OCI-LY7 (cell line): Measurements from ENCODE around the gene FAM117A. TPM values are rescaled to one million over a fixed set of nuclear protein-coding genes. Genes with fewer than 3 reads are reported as not detected.

Experiments used
- BruUV-seq: library from RNA; stranded (reverse); fragments of 400-500 nt; replicated peaks from 2 replicates; lab custom pipeline; 2021; lab: Mats Ljungman, UMichigan
- CTCF ChIA-PET: fragments of 300-600 bp; sonication (Branson Sonifier 250); formaldehyde crosslinking; loops from one replicate; lab custom pipeline; 2022; ENCODE audit warnings: antibody characterized with exemption; ENCODE audit not compliant: unreplicated experiment; lab: Charles Lee
- POLR2A ChIA-PET: fragments of 300-600 bp; sonication (Branson Sonifier 250); formaldehyde crosslinking; loops from one replicate; lab custom pipeline; 2022; ENCODE audit warnings: antibody characterized with exemption; lab: Charles Lee
- DNase-seq: peaks from one replicate; pipeline ENCODE4 v3.0.0-alpha.2; 2015; ENCODE audit warnings: low spot score
- H2AFZ ChIP-seq: fragments of 200-600 bp; sonication (generic), shearing (Covaris generic); 2 replicates; pipeline ENCODE4 v1.6.1; 2014; ENCODE audit warnings: mild to moderate bottlenecking, antibody characterized with exemption, low read length, moderate library complexity
- H3K27ac ChIP-seq: fragments of 200-600 bp; sonication (generic); 2 replicates; pipeline ENCODE4 v1.5.1; 2014; ENCODE audit warnings: mixed run types, low read depth, mild to moderate bottlenecking, moderate library complexity, low read length, inconsistent platforms; ENCODE audit not compliant: poor library complexity, severe bottlenecking
- H3K36me3 ChIP-seq: fragments of 200-600 bp; sonication (generic); 2 replicates; pipeline ENCODE4 v1.6.1; 2014; ENCODE audit warnings: mild to moderate bottlenecking, antibody characterized with exemption, low read length, moderate library complexity, mixed read lengths; ENCODE audit not compliant: insufficient read depth
- H3K4me1 ChIP-seq: fragments of 200-600 bp; sonication (generic); 2 replicates; pipeline ENCODE4 v1.5.1; 2014; ENCODE audit warnings: mild to moderate bottlenecking, low read length; ENCODE audit not compliant: insufficient read depth, poor library complexity, severe bottlenecking
- H3K4me2 ChIP-seq: fragments of 200-600 bp; sonication (generic); 2 replicates; pipeline ENCODE4 v1.6.1; 2014; ENCODE audit warnings: mild to moderate bottlenecking, low read length
- H3K4me3 ChIP-seq: fragments of 200-600 bp; sonication (generic); 2 replicates; pipeline ENCODE4 v1.5.1; 2014; ENCODE audit warnings: mild to moderate bottlenecking, low read depth, low read length; ENCODE audit not compliant: poor library complexity, severe bottlenecking
- H3K79me2 ChIP-seq: fragments of 200-600 bp; sonication (generic); 2 replicates; pipeline ENCODE4 v1.6.1; 2016; ENCODE audit warnings: low read depth, mild to moderate bottlenecking, low read length, moderate library complexity, mixed read lengths; ENCODE audit not compliant: insufficient read depth
- H3K9me2 ChIP-seq: fragments of 200-600 bp; sonication (generic); 2 replicates; pipeline ENCODE4 v1.6.1; 2016; ENCODE audit warnings: mild to moderate bottlenecking, low read length, mixed read lengths; ENCODE audit not compliant: insufficient read depth
- H3K9me3 ChIP-seq: fragments of 200-600 bp; sonication (generic); 2 replicates; pipeline ENCODE4 v1.6.1; 2014; ENCODE audit warnings: mild to moderate bottlenecking, mixed run types, low read length, mixed read lengths
- H4K20me1 ChIP-seq: fragments of 200-600 bp; sonication (generic); 2 replicates; pipeline ENCODE4 v1.6.1; 2014; ENCODE audit warnings: mild to moderate bottlenecking, antibody characterized with exemption, low read length, moderate library complexity, mixed read lengths; ENCODE audit not compliant: insufficient read depth
- EZH2phosphoT487 ChIP-seq: fragments of 200-600 bp; sonication (generic); IDR thresholded peaks from 2 replicates; pipeline ENCODE4 v1.6.1; 2018; ENCODE audit warnings: low read depth, borderline replicate concordance, mild to moderate bottlenecking, mixed run types, antibody characterized with exemption, low read length, moderate library complexity, mixed read lengths
- intact Hi-C: fragments of 100-400 bp; cut with micrococcal nuclease; formaldehyde crosslinking; loops from one replicate; pipeline ENCODE4 v1.10.0; 2022; ENCODE audit not compliant: unreplicated experiment
- total RNA-seq, 2 experiments: library from RNA; depleted of rRNA in 1 of 2; stranded (reverse); fragments of >200 nt in 1 of 2; shearing (Covaris generic) in 1 of 2; gene quantifications; 2 replicates each; pipeline ENCODE4 v1.2.3, GENCODE V29; 2014 to 2022
- TF ChIP-seq, protein P1 (sequence below): fragments of 200-600 bp; sonication (generic); conservative IDR thresholded peaks from 2 replicates; pipeline ENCODE4 v1.5.1; 2014; ENCODE audit warnings: mild to moderate bottlenecking, antibody characterized with exemption, low read length, moderate library complexity, mixed read lengths

Gene FAM117A
- total RNA-seq, 2 experiments from 2014 or later: 40.4 to 44.3 TPM

DNA sequence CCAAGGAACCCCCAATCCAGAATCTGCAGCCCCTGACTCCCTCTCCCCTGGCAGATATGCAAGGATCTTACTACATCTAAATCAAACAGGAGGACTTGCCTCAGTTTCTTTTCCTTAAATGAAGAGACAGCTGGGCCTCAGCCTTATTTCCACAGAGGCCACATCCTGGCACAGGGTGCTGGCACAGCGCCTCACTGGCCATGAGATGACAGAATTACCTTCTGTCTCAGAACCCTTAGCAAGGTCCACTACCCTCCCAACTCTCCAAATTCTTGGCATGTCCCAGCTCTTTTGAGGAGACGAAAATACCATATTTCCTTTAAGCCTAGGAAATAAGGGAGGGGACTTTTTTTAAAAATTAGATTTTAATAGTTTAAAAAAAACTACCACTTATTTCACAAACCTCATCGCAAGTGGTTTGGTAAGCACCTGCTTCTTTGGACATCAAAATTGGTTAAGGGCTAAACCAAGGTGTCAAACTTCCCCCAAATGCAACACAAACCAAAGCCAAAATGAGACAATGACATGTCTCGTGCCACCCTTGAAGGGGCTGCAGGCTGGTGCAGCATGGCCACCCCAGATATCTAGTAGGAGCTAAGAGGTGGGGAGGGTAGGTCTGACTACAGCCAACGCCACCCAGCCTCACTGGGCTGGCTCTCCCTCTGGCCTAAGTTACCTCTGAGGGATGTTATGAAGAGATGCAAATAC lies 25.3 kb downstream of the FAM117A start:
- intact Hi-C loops: loop anchor here (1.0 kb wide), 3 partner anchors 9 to 50 kb away; partner anchors contain the start of gene KAT7
- Histone ChIP-seq H3K9me3 (0 out of 2 replicates have a peak, but pooled peaks cover 5% of the 10 kb centered on the region), H3K9me2 (no peaks in the 10 kb centered on the region), H4K20me1 (peaks cover 4% of the 10 kb centered on the region; the same call in 1 of the 2 replicates), H3K4me1 (peaks cover 66% of the 10 kb centered on the region), H2AFZ (no peak overlapping the region), H3K4me2 (peak overlapping the region; percentile 97), H3K79me2 (peaks cover 96% of the 10 kb centered on the region), H3K27ac (peak overlapping the region; percentile 94), H3K4me3 (peak overlapping the region; percentile 62), H3K36me3 (peaks cover 46% of the 10 kb centered on the region)
- ChIA-PET CTCF (no interaction called here), POLR2A (interaction anchor here (0.5 to 2.3 kb wide), 8 partner anchors 8 to 64 kb away, joined by 3 to 12 read pairs (median 4); partner anchors contain the start of gene FAM117A)
- BruUV-seq: no TSS peak
- TF ChIP-seq, protein P1, sequence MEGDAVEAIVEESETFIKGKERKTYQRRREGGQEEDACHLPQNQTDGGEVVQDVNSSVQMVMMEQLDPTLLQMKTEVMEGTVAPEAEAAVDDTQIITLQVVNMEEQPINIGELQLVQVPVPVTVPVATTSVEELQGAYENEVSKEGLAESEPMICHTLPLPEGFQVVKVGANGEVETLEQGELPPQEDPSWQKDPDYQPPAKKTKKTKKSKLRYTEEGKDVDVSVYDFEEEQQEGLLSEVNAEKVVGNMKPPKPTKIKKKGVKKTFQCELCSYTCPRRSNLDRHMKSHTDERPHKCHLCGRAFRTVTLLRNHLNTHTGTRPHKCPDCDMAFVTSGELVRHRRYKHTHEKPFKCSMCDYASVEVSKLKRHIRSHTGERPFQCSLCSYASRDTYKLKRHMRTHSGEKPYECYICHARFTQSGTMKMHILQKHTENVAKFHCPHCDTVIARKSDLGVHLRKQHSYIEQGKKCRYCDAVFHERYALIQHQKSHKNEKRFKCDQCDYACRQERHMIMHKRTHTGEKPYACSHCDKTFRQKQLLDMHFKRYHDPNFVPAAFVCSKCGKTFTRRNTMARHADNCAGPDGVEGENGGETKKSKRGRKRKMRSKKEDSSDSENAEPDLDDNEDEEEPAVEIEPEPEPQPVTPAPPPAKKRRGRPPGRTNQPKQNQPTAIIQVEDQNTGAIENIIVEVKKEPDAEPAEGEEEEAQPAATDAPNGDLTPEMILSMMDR: no peak
- TF ChIP-seq EZH2phosphoT487: no peak
- no peak for DNase-seq

DNA sequence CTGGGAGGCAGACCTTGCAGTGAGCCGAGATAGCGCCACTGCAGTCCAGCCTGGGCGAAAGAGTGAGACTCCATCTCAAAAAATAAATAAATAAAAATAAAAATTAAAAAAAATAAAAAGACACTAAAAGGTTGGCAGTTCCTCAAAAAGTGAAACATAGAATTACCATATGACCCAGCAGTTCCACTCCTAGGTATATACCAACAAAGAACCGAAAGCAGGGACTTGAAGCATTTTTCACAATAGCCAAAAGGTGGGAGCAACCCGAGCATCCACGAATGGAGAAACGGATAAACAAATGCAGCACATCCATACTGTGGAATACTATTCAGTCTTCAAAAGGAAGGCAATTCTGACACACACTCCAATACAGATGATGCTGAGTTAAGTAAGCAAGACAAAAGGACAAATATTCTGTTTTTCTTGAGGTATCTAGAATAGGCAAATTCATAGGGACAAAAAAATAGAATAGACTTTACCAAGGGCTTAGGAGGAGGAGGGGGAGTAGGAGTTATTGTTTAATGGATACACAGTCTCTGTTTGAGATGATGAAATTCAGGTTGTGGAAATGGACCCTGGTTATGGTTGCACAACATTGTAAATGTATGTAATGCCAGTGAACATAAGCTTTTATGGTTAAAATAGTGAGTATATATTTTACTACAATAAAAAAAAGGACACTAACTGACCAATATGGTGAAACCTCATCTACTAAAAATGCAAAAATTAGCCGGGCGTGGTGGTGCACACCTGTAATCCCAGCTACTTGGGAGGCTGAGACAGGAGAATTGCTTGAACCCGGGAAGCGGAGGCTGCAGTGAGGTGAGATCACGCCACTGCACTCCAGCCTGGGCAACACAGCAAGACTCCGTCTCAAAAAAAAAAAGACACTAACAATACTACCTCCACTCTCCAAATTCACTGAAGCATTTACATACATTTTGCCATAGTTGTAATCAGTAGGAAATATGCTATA lies 29.1 kb downstream of the FAM117A start:
- Histone ChIP-seq H3K27ac (no peak overlapping the region), H3K79me2 (peaks cover 72% of the 10 kb centered on the region), H2AFZ (no peak overlapping the region), H3K4me2 (no peak overlapping the region), H3K9me3 (0 out of 2 replicates have a peak, but pooled peaks cover 5% of the 10 kb centered on the region), H4K20me1 (peaks cover 4% of the 10 kb centered on the region; the same call in 1 of the 2 replicates), H3K36me3 (peaks cover 75% of the 10 kb centered on the region), H3K4me3 (no peak overlapping the region), H3K9me2 (no peaks in the 10 kb centered on the region), H3K4me1 (peaks cover 30% of the 10 kb centered on the region)
- no peak for DNase-seq
- intact Hi-C loops: no loop called here
- POLR2A ChIA-PET: interaction anchor here (0.6 kb wide), 1 partner anchor 1071 kb away, joined by 3 read pairs; no protein-coding TSS in a partner anchor
- CTCF ChIA-PET: no interaction called here
- TF ChIP-seq, protein P1: no peak
- no peak for TF ChIP-seq EZH2phosphoT487
- no TSS peak for BruUV-seq
